Stimulated activated CD8-positive, alpha-beta memory T cell treated with anti-CD3 and anti-CD28 coated beads, Interleukin-12 subunit alpha, Interleukin-12 subunit beta, amount 100 ng/mL, for 4 hours (primary cell): ENCODE data around the gene AADACL4.

ENCODE experiments used
- DNase-seq: peaks from one replicate; pipeline ENCODE4 v3.0.0-alpha.2; 2020; ENCODE audit warnings: low read depth

Gene AADACL4

DNA sequence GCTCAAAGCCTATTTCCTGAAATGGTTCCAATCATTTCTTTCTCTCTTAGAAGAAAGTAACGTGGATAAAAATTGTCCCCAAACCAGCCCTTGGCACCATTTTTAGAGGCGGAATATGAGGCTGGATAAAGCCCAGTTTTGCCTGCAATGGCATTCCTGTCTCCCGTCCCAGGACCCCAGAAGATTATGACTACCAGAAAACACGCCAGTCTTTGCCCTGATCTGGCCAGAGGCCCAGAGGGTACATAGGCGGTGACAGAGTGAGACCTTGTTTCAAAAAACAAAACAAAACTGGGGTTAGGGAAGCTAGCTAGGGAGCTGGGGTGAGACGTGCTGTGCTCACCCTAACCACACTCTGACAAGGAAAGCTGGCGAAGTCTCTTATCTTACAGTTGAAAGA is at the start of gene AADACL4:
AADACL4 (plus strand) TSS at position 301 of the 400 bp plus-strand sequence. CDS start 462 bp downstream, outside the sequence.
- no peak for DNase-seq

DNA sequence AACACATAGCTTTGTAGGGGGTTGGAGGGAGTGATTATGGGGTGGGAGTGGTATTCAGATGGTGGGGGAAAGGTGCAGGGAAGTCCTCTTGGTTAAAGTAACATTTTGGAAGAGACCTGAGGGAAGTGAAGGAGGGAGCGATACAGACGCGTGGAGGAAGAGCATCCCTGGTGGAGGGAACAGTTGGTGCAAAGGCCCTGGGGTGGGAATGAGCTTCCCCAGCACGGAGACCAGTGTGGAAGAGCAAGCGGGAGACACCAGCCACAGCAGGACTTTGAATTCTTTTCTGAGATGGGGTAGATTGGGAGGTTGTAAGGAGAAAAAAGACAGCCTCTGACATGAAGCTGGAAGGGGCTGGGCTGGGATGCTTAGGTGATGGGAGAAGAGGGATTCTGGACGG is 49.4 kb upstream of the AADACL4 start:
- DNase-seq = no peak

DNA sequence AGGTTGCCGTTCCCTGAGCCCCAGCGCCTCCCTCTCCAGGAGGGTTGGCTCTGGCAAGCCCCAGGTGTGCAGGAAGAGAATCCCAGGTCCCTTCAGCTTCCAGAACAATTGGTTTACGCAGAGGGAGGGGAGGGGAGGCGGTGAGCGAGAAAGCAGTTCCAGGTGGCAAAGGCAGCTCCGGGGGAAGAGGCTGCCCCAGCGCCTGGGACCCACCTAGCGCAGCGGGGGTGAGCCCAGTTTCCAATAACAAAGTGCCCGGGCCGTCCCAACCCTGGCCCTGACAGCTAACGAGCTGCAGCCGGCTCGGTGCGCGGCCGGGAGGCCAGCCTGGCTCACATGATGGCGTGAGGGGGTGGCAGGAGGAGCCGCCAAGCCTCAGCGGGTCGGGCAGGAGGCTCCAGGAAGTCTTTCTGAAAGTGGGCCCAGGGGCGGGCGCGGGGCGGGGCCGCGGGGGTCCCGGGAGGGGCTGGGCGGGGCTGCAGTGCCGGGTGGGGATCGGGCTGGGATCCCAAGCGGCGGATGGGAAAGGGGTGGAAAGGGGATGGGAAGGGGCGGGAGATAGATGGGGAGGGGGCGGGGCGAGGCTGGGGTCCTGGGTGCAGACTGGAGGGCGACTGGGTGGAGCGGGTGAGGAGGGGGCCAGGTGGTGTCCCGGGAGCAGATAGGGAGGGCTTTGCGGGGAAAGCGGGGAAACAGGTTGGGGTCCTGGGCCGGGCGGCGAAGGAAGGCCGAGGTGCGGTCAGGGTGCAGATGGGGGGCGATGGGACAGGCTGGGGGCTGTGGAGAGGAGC is 48.7 kb upstream of the AADACL4 start:
- DNase-seq = no peak

DNA sequence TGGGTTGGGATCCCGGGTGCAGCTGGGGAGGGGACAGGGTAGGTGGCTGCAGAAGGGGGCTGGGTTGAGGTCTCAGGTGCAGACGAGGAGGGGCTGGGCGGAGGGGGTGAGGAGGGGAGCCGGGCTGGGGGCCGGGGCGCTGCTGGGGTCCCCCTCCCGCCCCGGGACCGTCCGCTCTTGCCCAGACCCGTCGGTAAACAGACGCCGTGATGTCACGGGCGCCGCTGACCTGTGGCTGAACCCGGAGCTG is 48.2 kb upstream of the AADACL4 start:
- no peak for DNase-seq

DNA sequence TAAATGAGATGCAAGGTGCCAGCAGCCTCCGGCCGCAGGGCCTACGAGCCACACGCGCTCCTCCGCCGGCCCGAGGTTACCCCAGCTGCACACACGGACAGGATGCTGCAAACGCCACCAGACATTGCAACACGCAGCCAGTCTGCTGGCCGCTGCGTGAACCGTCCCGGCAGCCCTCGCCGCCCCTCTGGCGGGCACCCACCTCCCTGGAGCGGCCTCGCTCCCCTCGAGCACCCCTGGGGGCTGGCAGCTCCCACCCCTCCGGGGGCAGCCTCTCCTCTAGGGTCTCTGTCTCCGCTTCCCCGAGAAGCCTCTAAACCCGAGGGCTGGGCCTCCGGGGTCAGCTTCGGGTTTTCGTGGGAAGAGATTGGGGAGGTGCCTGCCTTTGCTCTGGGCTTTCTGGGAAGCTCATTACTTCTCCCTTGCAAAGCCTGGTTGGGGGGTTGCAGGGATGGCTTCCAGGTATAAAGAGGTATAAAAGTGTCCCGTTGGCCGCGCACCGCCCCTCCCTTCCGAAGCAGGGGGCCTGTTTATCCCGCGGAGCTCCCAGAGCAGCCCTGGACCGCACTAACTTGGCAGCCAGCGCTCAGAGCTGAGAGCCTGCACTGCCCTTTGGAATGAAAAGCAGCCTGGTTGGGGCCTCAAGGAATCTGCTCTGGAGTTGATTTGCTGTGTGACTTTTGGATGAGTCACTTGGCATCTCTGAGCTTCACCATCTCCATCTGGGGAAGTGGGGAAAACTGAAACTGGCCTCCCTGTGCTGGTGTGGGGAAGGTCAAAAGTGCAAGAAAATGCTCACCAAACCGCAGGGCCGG is 47.7 kb upstream of the AADACL4 start:
- no peak for DNase-seq

DNA sequence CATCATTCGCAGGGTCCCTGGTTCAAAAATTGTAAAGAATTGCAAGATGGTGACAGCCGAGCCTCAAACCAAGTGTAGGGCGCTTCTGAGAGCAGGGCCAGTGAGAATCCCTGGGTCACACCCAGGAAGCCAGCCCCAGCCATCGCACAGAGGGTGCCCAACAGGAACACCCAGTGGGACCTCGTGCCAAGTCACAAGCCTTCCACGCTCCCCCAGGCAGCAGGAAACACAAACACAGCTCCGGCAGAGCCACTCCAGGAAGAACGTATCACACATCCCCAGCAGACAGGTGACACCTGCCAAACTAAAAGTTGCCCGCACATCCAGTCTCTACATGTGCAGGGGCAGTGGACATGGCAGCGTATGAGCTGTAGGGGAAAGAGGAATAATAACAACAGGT is 46.1 kb upstream of the AADACL4 start:
- no peak for DNase-seq

DNA sequence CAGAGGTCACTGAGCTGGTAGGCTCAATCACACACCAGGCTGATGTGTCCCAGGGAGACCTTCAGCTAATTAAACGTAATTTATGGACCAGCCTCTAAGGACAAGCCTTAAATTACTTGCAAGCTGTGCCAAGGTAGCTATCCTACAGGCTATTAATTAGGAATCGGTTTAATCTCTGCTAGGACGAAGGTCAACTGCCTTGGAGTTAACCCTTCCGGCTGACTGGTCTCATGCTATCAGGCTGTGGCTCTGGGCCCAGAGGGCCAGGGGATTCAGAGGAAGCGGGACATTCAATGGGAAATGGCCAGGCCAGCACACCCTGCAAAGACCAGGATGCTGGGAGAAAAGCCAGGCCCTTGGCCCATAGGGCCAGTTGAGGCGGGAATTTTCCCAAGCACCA is 44.9 kb upstream of the AADACL4 start:
- no peak for DNase-seq

DNA sequence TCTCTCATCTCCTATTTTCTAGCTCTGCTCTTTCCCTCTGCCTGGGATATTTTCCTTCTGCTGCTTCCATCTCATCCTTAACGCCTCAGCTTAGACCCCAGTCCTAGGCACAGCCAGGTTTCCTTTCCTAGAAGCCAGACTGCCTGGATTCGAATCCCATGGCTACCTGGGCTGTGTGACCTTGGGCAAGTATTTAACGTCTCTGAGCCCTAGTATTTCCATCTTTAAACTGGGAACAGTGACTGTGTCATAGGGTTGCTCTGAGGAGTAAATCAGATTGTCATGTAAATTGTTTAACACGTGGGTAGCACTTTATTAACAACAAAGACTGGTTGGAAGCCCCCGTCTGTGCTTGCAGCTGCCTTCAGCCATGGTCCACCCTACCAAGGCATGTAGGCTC is 44.2 kb upstream of the AADACL4 start:
- DNase-seq = no peak

DNA sequence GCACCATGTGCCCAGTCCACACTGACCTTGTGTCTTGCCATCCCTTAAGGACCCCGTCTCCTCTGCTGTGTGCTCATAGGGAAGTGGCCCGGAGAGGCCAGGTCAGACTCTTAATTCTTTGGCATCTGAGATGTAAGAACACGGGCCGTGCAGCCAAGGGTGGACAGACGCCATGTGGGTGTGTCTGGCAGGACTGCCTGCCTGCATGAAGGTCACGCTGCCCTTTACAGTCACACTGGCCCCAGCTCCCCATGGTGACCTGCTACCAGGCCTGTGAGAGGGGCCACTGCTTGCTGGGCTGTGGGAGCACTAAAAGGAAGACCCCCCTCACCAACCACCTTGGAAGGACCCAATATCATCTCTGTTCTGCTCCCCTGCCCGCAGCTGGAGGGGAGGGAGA is 43.5 kb upstream of the AADACL4 start:
- DNase-seq = no peak

DNA sequence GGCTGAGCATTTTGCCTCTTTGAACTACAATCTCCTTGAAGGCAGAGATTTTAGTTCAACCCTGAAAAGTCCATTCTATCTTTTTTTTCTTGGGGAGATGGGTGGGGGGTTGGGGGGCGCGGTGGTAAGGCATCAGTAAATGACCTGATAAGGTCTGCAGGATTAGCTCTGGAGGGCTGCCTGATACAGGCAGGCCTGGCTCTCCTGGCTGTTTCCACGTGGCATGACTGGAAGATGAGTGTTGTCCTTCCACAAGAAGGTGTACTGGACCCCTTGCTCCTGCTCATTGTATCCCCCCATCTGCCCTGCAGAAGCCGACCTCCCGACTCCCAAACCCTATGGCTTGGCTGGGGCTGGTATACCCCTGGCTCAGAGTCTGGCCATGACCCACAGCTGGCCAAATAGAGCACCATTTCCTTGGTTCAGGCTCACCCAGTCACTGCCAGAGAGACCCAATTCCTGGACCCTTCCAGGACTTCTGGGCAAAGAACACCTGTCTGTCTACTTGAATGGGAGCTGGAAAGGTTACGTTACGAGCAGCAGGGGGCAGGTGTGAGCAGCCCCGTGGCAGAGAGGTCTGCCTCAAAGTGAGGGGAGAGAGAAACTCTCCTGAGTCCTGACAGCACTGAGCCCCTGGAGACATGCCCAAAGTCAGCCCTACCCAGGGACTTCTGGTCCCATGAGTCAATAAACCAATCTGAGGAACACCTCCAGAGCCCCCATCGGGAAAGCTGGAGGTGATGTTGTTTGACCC is 42.8 kb upstream of the AADACL4 start:
- no peak for DNase-seq

DNA sequence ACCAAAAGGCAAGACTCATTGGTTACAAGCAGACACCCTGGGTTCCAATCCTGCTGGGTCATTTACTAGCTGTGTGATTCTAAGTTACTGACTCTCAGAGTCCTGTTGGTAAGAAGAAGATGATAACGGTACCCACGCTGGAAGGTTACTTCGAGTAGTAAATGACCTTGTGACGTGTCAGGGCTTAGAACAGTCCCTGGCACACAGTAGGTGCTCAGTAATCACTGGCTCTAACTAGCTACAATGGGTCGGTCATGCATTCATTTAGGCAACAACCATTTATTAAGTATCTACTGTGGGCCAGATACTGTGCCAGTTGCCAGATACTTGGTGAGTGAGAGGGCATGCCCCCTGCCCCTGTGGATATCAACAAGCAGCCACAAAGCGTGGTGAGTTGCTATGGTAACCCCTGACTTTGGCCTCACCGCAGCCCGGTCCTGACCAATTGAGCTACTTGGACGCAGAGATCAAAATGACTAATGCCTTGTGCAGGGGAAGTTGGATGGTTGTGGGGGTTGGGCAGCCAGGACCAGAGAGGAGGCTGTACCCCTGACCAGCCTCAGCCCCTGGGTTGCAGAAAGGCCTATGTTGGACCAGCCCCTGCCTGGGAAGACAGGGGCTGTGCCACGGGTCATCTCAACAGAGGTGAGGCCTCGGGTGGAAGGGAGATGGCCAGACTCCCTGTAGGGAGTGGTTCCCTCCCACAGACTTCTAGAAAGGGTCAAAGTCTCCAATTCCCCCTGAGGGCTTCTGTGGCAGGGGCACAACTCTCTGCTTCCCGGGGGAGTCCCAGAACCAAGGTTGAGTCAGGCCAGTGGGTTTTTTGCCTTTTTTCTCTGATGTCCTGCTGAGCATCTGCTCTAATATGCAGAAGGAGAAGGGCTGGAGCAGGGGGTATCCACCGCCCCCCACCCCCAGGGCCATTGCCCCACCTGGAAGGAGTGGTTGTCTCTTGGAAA is 41.9 kb upstream of the AADACL4 start:
- DNase-seq = no peak

DNA sequence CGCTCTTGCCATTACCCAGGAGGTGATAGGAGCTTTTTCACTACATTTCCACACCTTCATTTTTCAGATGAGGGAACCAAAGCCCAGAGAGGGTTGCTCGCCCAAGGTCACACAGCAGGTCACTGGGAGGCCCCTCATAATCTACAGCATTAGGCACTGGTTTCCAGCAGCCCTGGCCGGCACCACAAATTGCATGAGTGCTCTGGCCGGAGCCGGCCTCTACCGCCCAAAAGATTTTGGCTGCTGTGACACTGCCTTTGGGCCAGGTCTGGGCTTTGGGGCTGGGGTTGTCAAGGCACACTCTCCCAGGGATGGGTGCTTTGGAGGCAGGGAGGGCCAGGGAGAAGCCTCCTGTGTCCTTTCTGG is 41.2 kb upstream of the AADACL4 start:
- no peak for DNase-seq

DNA sequence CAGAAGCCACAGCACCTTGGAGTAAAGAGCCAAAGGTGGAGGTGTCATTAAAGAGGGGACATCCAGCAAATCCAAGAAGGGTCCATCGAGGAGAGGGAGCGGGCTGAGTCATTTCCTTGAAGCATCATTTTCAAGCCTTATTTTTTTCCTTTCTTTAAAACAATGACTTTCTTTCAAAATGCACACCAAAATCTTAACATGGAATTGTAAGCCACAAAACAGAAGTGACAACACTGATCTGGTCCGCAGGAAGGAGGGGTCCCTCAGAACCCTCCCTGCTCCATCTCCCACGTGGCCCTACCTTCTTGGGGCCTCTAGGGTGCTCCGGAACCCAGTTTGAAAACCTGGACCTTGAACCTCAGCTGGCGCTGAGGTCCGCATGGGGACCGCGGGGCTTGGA is 40.7 kb upstream of the AADACL4 start:
- DNase-seq = no peak

DNA sequence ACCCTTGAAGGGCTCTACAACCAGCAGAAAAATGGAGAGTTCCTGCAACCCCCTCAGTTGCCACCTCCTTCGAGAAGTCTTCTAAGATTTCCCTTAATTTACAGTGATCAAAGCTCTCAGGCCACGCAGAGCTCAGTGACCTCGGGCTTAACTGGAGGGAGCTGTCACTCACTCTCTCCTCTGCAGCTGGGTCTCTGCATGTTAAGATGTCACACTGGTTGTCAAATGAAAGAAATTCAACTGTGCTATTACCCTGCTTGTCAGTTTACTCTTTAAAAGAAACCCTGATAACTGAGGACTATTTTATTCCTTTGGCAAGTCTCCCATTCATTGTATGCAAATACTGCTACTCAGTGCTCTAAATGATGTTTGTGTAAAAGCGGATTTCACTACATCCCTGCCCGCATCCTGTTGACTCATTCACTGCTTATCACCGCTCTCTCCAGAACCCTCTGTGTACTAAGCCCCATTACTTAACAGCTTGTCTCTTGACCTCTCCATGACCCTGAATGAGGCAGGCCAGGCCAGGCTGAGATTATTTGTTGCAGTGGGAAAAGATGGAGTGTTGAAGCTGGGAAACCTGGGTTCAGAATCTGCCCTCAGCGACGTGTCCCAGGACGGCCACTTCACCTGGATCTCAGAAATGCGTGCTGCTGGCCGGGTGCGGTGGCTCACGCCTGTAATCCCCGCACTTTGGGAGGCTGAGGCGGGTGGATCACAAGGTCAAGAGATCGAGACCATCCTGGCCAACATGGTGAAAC is 39.6 kb upstream of the AADACL4 start:
- DNase-seq = peak; percentile 43

DNA sequence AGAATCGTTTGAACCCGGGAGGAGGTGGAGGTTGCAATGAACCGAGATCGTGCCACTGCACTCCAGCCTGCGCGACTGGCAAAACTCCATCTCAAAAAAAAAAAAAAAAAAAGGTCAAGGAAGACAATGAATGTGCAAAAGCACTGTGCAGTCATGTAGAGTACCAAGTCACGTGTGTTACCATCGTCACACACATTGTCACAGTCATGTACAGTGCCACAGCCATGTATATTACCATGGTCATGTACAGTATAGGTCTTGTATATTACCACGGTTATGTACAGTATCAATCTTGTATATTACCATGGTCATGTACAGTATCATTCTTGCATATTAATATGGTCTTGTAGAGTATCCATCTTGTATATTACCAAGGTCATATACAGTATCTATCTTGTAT is 38.9 kb upstream of the AADACL4 start:
- no peak for DNase-seq

DNA sequence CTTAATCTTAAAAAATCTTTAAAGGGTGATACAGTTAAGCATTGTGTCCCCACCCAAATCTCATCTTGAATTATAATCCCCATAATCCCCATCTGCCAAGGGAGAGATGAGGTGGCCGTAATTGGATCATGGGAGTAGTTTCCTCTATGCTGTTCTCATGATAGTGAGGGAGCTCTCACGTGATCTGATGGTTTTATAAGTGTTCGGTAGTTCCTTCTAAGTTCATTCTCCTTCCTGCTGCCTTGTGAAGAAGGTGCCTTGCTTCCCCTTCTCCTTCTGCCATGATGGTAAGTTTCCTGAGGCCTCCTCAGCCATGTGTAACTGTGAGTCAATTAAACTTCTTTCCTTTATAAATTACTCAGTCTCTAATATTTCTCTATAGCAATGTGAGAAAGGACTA is 36.6 kb upstream of the AADACL4 start:
- DNase-seq = no peak

DNA sequence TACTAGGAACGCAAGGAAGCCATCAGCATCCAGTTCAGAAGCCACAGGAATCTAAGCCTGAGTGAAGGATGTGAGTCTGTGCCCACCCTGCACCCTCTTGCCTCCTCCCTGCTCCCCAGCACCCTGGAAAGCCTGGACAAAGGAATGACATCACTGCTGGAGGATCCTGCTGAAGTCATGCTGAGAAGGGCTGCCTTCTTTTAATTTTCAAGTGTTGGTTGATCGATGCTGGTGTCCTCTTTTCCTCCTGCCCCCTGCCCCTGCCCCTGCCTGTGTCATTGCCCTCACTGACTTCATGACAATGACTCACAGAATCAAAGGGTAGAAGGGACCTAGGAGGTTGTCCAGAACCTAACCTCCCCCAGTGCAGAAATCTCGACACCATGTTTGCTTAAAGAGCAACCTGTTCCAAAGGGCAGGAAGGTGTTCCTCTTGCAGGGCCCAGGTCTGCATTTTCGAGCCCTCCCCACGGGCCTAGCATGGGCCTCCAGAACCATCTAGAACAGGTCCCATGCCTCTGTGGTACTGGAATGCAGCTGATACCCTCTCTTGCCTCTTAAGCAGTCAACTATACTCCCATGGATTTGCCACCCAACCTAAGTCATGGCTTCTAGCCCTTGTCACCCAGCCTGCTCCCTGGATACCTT is 35.5 kb upstream of the AADACL4 start:
- DNase-seq = no peak

DNA sequence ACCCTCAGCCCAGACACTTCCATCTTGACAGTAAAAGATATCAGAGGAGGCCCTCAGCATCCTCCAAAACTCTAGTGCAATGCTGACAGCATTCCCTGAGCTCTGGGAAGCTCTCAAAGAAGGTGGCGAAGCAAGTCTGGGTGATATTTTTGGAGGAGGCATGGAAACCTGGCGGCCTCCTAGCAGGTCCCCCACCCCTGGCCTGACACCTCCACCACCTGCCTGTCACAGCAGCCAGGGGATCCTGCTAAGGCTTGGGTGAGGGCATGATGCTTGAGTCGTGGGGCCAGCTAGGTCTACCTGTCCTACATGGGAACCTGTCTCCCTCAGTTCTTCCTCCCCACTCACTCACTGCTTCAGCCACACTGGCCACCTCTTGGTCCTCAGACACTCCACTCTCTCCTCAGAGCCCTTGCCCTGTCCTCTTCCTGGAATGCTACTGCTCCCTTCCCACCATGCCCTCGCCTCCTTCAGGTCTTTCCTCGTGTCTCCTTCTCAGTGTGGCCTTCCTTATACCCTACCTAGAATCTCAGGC is 34.3 kb upstream of the AADACL4 start:
- DNase-seq = no peak

DNA sequence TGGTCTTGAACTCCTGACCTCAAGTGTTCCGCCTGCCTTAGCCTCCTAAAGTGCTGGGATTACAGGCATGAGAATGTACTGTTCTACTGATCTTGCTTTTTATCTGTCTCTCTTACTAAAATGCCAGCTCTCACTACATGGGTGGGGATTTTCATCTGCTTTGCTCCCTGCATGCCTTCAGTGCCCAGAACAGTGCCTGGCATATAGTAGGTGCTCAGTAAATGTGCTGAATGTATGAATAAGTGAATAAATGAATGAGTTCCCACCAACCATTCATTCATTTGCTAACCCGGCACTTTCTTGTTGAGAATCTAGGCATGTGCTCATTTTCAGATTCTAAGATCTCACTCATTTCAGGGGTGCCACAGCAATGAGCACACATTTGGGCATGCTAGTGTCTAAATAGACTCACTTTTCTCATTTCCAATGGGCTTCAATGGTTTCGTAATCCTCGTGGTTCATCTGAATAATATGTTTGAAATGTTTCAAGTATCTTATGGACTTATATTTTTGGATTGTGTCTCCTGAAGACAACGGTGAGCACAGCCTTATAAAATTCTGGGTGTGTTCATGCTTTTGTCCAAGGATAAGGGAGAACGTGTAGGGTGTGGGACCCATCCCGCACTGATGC is 33.5 kb upstream of the AADACL4 start:
- DNase-seq = no peak

DNA sequence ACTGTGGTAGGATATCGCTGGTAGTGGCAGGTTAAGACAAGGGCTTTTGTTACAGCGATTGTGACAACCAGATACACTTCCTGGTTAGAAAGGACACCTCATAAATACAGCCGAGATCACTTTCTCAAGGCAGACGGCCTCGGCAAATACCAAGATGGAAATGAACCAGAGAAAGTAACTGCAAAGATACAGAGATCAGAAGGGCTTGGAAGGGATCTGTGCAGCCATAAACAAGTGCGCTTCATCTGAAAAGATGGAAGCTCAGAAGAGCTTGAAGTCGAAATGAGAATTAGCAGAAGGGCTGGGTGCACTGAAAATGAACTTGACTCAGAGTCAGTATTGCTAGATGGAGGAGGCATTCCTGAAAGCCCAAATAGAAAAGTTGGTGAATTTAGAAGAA is 32.9 kb upstream of the AADACL4 start:
- no peak for DNase-seq
